VCaP (cell line): ENCODE data around the gene OLR1.
A peak's percentile ranks its signal among the peaks of the same experiment; 100 is the strongest.

Experiments used
- H3K27ac ChIP-seq: fragments of 450-650 bp; 2 replicates; pipeline ENCODE4 v1.5.1; 2017
- CTCF ChIP-seq: fragments of 450-650 bp; conservative IDR thresholded peaks from 2 replicates; pipeline ENCODE4 v1.5.1; 2017; ENCODE audit warnings: mild to moderate bottlenecking, moderate library complexity

OLR1 gene

GRCh38 chr12:10213168-10214135 is 41.5 kb upstream of the OLR1 start:
- peak overlapping the region; percentile 88 for H3K27ac ChIP-seq
- no peak for TF ChIP-seq CTCF

- peak within 1 kb of the TSS; percentile 88 for H3K27ac ChIP-seq
- TF ChIP-seq CTCF: no peak
These were observed 40.8 kb upstream of the OLR1 start, which contains the start of gene GABARAPL1 for GRCh38 chr12:10212739-10213131. Gene GABARAPL1, plus strand, starts transcription at chr12:10212877. Its CDS starts 253 bp downstream, at chr12:10213130.

- H3K27ac ChIP-seq: peak overlapping the region; percentile 88
- TF ChIP-seq CTCF: no peak
These were observed 40.2 kb upstream of the OLR1 start for GRCh38 chr12:10211940-10212738.

GRCh38 chr12:10211101-10211939 is 39.4 kb upstream of the OLR1 start:
- TF ChIP-seq CTCF: no peak
- peak overlapping the region; percentile 88 for H3K27ac ChIP-seq

- TF ChIP-seq CTCF: no peak
- no peak overlapping the region for H3K27ac ChIP-seq
These were observed 38.3 kb upstream of the OLR1 start for GRCh38 chr12:10210225-10210624.

- no peak for TF ChIP-seq CTCF
- no peak overlapping the region for H3K27ac ChIP-seq
These were observed 35.2 kb upstream of the OLR1 start for GRCh38 chr12:10207136-10207535.
